Cerebellar nuclear complex (tissue), 1 donor: ENCODE results near the gene MRPL55.

Experiments
- DNase-seq, 2 experiments: peaks; one replicate each; lab custom pipeline; 2025; lab: John Stamatoyannopoulos, UW

The MRPL55 gene

DNA sequence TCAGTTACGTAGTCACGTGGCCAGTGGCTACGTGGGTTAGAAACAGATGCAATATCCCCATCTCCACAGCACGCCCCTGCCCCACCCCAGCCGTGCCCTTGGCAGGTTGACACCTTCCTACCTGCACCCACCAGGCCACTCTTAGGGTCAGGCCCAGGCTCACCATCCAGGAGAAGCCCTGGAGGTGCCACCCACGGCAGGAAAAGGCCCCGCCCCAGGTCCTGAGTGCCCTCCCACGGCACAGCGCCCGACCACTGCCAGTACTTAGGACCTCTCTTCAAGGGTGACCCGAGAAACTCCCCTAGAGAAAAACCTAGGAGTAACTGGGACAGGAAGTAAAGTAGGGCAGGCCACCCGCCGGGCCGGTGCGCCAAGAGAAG lies 7.5 kb downstream of the MRPL55 start:
- no peak for DNase-seq

DNA sequence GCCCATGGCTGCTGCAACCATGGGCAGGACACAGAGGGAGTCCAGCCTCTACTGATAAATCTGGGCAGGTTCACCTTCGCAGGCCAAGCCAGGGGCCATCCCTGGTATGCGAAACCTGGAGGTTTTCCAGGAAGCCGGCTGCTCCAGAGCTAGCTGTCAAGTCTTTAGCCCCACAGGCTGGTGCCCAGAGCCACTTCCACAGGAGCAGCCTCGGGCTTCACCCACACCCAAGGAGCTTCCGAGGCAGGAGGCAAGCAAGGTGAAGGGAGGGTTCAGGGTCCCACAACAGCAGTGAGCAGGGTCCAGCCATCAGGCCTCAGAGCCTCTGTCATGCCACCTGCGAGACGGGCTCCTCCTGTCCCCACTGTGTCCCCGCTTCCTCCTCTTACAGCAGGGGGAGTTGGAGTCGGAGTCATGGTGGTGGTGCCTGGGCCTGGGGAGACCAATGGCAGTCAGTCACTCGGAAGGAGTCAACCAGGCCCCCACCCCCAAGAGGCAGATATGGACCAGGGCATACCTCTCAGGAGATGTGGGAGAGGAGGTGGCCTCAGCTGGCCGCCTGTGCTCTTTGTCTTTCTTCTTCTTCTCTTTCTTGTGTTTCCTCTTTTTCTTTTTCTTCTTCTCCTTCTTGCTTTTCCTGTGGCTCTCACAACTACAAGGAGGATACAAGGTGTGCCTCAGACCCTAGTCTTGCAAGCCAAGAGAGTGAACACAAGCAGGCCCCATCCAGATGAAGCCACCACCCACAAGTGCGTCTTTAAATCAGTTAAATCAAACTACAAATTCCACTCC lies 8.1 kb downstream of the MRPL55 start:
- no peak for DNase-seq

DNA sequence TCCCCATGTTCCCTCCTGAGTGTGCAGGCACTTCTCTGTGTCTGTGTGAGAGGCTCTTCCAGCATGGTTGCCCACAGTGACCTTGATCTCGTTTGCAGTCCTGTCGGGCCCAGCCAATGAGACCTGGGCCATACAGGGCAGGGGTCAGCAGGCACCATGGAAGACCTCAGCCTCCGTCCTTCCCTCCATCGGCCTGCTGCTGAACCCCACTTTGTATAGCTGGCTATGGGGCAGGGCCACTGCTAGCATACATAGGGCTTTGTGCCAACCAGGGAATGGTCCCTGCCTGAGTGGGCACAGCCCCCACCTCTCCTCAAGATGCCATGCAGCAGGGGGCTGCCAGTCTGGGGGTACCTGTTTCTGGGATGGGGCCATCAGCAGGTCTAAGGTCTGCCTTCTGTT lies 9.8 kb downstream of the MRPL55 start:
- DNase-seq: no peak

DNA sequence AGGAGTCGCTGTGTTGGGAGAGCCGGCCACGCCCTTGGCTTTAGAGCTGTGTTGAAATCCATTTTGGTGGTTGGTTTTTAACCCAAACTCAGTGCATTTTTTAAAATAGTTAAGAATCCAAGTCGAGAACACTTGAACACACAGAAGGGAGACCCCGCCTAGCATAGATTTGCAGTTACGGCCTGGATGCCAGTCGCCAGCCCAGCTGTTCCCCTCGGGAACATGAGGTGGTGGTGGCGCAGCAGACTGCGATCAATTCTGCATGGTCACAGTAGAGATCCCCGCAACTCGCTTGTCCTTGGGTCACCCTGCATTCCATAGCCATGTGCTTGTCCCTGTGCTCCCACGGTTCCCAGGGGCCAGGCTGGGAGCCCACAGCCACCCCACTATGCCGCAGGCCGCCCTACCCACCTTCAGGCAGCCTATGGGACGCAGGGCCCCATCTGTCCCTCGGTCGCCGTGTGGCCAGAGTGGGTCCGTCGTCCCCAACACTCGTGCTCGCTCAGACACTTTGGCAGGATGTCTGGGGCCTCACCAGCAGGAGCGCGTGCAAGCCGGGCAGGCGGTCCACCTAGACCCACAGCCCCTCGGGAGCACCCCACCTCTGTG lies 10.7 kb downstream of the MRPL55 start:
- no peak for DNase-seq

DNA sequence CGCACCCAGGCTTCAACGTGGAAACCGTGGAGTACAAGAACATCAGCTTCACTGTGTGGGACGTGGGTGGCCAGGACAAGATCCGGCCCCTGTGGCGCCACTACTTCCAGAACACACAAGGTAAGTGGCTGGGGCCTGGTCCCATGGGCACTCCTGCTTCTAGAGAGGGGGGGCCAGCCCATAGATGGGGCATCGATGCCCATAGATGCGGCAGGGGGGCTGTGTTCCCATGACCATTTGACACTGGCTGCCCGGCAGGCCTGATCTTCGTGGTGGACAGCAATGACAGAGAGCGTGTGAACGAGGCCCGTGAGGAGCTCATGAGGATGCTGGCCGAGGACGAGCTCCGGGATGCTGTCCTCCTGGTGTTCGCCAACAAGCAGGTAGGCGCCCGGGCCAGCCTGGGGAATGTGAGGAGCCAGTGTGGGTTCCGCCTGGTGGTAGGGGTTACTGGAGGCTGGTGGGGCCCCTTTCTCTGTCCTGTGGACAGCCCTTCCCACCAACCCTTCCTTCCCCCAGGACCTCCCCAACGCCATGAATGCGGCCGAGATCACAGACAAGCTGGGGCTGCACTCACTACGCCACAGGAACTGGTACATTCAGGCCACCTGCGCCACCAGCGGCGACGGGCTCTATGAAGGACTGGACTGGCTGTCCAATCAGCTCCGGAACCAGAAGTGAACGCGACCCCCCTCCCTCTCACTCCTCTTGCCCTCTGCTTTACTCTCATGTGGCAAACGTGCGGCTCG lies 11.6 kb downstream of the MRPL55 start:
- DNase-seq: no peak

DNA sequence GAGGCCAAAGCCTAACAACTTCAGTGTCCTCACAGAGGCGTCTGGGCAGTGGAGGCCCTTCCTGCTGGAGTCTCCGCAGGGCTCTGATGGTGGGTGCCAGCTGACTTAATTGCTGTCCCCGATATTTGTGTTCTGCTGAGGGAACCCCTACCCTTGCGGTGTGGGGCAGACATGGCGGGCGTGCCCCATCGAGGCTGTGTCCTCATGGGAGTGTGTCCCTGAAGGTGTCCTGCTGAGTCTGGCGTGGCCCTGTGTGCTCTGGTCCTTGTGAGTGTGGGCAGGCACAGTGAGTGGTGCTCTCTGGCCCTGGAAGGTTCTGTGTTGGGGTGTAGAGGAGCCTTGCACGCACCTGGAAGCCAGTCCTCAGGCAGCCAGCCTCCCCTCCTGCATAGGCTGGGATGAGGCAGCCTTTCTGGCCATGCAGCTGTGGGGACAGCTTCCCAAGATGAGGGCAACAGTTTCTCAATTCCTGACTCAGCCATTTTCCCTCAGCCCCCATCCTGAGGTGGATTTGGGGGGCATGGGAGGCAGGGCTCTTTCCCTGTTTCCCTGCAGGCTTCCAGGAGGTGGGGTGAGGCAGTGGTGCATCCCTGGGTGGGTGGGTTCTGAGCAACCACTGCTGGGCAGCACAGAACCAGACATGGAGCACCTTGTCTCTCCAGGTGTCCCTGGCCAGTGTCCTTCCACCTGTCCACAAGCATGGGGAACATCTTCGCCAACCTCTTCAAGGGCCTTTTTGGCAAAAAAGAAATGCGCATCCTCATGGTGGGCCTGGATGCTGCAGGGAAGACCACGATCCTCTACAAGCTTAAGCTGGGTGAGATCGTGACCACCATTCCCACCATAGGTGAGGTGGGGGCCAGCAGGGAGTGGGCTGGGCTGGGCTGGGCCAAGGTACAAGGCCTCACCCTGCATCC lies 12.4 kb downstream of the MRPL55 start:
- no peak for DNase-seq

DNA sequence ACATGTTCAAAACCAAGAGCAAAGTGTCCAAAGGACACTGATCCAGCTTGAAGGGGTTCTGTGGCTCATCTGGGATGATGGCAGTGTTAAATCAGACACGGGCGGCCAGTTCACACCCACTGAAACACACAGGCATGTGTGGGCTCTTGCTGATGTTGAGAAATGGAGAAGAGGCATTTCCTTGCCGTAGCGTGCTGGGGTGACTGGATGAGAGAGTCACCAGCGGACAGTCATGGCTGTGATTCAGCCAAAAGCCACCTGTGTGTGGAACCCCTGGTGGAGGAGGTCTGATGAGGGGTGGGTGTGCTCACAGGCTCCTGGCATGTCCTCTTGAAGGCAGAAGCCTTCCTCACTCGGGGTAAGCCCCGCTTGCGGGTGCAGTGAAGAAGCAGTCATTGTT lies 13.2 kb downstream of the MRPL55 start:
- no peak for DNase-seq

DNA sequence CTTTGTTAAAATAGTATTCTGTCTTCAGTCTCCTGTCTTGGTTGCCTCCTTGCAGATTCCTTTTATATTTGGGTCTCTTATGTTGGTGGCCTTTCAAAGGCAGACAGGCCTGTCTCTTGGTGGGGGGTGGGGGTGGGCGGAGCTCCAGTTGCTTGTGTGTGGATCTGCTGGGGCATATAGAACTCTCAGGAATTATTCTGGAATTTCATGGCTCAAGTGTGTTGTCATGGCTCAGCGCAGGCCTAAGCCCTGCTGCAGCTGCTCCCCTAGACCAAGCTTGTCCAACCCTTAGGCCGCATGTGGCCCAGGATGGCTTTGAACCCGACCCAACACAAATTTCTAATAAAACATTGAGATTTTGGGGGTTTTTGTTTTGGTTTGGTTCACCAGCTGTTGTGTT lies 13.9 kb downstream of the MRPL55 start:
- no peak for DNase-seq

DNA sequence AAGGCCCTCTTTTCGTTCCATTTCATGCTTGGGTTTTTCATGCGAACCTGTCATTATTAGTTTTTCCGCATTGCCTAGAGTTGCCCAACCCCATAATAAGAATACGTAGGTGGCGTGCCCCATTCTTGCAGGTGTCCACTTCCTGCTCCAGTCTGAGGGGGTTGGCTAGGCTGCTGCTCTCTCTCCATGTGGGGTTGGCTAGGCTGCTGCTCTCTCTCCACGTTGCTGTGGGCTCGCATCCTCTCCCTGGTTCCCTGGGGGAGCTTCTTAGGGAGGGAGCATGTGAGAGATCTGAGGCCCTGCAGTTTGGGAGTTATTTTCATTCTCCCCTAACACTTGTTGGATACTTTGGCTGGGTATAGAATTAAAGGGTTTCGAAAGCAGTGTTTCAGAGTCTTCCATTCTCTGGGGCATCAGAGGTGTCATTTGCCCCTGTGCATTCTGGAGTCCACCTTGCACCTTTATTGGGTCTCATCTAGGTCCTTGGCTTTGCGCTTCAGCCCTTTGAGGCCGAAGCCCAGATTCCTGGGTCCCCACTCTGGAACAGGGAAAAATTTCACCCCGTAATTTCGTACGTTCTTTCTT lies 14.6 kb downstream of the MRPL55 start:
- no peak for DNase-seq

DNA sequence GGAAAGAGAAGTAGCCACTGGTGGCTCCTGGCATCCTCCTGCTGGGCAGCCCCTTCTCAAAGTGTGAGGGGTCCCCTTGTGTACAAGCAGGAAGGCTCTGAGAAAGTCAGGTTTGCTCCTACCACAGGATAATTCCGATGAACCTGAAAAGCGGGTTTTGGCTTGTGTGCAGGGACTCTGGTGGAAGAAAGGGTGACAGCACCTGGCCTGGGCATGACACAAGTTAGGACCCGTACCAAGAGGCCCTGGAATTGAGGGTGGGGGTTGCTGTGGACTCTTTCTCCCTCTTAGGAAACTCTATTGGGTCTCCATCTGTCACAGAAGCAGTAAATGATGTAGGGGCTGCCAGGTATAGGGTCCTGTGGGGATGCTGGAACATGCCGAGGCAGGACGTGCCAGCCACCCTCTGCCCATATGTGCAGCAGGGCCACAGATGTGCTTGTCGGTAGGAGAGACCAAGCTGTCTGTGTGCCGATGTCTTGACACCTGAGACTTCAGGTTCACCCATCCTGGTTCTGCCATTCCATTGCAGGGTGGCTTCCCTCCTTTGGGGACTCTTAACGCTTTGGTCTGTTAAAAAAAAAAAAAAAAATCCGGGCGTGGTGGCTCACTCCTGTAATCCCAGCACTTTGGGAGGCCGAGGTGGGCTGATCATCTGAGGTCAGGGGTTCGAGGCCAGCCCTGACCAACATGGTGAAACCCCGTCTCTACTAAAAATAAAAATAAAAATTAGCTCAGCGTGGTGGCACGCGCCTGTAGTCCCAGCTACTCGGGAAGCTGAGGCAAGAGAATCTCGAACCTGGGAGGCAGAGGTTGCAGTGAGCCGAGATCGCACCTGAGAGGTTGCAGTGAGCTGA lies 15.8 kb downstream of the MRPL55 start:
- DNase-seq: no peak

DNA sequence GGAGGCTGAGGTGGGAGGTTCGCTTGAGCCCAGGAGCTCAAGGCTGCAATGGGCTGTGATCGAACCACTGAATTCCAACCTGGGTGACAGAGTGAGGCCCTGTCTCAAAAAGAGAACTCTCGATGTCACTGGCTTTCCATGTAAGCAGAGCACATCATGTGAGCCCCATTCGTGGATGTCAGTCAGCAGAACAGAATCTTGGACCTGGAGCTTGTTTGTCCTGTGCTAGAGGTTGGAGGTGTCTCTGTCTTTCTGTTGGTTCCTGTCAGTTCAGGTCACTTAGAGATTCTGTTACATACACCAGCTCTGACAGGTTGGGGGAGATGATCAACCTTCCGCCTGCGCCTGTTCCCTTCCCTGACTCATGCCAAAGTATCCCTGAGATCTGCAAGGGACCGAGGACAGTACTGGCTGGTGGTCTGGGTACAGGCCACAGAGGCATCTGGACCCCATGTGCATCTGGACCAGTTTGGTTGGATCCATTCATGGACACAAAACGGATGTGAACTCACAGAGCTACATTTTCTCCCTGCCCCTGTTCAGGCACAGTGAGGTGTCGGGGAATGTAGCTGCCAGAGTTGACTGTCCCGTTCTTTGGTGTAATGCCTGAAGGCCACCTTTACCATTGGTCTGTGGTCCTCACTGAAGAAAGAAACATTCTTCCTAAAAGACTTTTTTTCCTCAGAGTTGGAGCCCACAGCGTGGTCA lies 16.6 kb downstream of the MRPL55 start:
- no peak for DNase-seq

DNA sequence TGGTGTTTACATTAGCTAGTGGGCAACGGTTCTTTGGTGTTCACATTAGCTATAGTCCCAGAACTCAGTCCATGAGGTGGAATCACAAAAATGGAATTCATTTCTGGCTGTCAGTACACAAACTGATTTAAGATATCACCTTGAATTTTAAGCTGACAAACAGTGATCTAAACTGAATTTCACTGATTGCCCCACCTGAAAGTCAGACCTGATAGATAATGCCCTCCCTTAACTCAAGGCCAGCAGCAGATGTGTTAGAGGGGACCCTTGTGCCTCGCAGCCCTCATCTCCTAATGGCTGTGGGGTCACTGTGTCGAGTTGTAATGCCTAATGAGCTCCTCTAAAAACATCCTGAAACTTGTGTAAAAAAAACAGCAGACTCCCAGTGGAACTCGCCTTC lies 18.0 kb downstream of the MRPL55 start:
- DNase-seq: no peak

DNA sequence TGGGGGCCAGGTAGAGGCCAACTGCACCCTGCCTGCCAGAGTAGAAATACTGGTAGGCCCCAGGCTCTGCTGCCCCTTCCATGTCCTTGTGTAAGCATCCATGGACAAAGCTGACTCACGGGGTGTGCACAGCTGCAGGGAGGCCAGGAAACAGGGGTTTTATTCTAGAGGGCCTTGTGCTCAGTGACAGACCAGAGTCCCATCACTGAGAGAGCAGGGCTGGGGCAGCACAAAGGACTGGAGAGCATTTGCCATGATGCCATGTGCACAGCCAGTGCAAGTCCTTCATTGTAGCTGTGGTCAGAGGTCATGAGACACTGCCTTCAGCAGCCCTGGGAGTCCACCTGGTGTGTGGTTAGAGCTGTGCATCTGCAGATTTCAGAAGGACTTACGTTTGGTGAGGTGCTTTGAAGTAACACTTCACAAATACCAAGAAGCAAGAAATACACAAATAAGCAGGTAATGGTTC lies 18.5 kb downstream of the MRPL55 start:
- no peak for DNase-seq

DNA sequence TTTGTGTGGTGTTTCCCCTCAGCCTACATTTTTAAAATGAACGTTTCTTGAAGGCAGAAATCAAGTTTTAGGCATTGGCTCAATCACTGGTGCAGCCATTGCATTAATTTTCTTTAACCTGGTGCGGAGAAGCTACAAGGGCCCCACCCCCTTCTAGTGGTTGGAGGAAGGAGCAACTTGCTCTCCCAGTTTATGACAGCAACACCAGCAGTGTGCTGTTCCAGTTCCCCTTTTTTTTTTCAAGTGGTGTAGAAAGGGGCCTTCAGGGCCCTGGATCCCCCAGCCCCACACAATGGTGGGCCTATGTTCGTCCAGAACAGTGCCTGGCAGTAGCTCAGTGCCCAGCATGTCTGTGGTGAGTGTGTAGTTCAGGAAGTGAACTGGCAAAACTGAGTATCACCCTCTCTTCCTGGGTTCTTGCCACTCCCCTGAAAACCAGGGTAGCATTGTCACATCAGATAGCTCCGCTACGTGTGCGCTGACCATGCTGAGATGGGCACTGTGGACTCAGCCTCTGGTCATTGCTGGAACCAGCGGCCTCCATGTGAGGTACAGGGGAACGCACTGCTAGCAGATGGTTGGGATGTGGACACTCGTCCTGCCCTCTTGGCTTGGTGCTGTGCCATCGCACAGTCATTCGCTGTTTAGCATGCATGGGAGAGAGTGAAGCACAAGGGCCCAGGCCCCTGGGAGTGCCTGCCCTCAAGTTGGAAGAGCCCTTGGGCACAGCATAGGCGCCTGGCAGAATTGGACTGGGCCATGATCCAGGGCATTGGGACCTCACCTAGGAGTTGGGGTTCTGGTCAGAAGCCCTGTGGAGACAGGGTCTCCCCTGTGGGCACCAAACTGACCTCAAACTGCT lies 19.3 kb downstream of the MRPL55 start:
- no peak for DNase-seq

DNA sequence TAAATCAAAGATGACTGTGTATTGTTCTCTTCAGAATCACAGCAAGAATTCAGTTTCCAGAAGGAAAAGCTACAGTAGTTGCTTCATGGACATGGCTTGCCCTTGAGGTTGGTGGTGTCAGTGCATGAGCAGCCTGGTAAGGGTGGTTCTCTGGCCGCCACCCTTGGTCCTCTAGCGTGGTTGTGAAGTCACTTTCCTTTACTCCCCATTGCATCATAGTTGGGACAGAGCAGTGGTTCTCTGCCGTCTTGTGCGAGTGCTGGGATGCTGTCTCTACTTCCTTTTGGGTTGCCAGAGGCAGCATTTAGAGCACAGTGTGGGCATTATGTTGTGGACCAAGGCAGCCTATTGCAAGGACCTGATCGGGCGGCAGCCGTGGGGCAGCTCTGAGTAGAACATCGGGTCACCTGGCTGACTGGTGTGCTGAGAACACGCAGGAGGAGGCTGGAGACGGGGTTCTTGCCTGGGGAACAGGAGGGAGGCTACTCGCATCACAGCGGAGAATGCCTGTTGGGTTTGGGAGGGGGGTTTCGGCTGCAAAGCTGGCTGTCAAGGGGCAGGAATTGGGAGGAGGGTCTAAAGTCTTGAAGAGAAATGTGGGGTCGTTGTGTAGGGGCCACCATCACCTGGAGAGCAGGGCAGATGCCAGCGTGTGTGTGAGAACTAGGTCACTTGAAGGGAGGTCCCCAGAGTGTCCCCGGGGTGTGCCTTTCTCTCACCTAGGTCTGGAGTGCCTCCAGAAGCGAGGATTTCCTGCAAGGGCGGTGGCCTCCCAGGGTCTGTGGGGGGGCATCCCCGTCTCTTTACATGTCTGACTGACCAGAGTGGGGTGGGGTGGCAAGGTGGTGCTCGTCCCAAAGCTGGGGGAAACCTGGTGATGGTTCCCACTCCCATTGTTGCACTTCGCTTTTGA lies 20.3 kb downstream of the MRPL55 start:
- DNase-seq: no peak

DNA sequence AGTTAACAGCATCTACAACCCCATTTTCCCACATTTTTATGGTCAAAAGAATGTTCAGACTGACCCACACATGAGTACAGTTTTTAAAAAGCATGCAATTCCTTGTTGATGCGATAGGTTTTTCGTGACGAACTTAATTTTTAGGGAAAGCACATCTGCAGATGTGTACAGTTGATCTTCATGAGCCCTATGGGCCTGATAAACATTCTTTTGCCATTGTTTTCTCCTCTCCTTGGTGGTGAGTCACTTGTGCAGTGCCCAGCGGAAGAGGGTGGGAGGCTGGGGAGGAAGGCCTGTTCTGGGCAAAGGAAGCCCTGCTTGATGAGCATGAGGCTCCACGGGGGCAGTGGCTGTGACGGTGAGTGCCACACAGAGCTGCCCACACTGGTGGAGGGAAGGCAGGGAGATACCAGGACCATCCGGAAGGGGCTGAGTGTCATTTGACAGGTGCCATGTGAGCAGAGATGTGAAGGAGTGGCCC lies 21.3 kb downstream of the MRPL55 start:
- DNase-seq: no peak

DNA sequence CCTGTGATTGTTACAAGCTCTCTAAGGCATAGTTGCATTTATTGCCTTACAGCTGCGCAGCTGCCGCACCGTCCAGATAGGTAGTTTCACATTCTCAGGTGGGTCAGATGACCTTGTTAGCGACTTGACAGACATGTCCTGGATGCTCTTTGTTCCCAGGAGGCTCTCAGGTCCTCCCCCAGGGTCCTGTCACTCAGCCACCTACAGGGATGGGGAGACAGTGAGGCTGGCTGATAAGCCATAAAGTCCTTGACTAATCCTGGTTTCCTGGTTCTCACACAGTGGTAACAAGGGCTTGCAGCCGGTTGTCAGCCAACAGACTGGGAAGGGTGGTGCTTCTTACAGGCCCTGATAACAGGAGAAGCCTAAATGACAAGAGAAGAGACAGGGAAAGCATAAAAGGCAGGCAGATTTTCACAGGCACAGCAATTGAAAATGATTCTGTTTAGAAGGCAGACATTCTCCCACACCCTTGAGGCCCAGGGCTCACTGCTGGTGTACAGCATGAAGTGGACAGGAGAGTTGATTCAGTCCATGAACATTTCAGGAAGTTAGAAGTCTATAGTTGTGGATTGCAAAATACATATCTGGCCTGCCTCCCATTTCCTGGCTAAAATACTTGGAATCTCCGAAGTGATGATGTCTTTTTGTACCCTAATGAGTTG lies 23.7 kb downstream of the MRPL55 start:
- no peak for DNase-seq
